HepG2 (cell line): ENCODE data around the gene PPP1R15B. TPM values are rescaled to one million over a fixed set of nuclear protein-coding genes. Genes with fewer than 3 reads are reported as not detected.
A peak's percentile ranks its signal among the peaks of the same experiment; 100 is the strongest.

Experiments
- ARID3A ChIP-seq: IDR thresholded peaks from 2 replicates; pipeline ENCODE4 v1.6.1; 2012; ENCODE audit warnings: low read depth, low read length, improper control_type of control experiment
- EEA1 ChIP-seq: sonication (generic); formaldehyde crosslinking; IDR thresholded peaks from 2 replicates; pipeline ENCODE4 v1.5.1; 2020; ENCODE audit warnings: mild to moderate bottlenecking, missing genetic modification reagents, borderline replicate concordance
- GMEB2 ChIP-seq: IDR thresholded peaks from 2 replicates; pipeline ENCODE4 v1.6.1; 2016; ENCODE audit warnings: missing biosample characterization, missing genetic modification reagents, low read depth
- KLF16 ChIP-seq, 2 experiments: sonication (generic) in 1 of 2; formaldehyde crosslinking in 1 of 2; IDR thresholded peaks; 2 replicates each; pipeline versions ENCODE4 v1.6.1 to v1.8.0; 2016 to 2023; ENCODE audit warnings: missing genetic modification reagents in 2 of 2, missing compliant biosample characterization in 1 of 2
- NR1H2 ChIP-seq: sonication (generic); formaldehyde crosslinking; IDR thresholded peaks from 2 replicates; pipeline ENCODE4 v1.8.1; 2022; ENCODE audit warnings: low read depth, missing genetic modification reagents, borderline replicate concordance
- NR2F6 ChIP-seq, 2 experiments: IDR thresholded peaks; 2 replicates each; pipeline ENCODE4 v1.6.1; 2016; ENCODE audit warnings: antibody characterized with exemption in 1 of 2, mild to moderate bottlenecking in 1 of 2
- PATZ1 ChIP-seq: sonication (generic); formaldehyde crosslinking; IDR thresholded peaks from 2 replicates; pipeline ENCODE4 v1.4.0; 2020; ENCODE audit warnings: missing genetic modification reagents
- RERE ChIP-seq: IDR thresholded peaks from 2 replicates; pipeline ENCODE4 v1.6.1; 2016; ENCODE audit warnings: low read depth, missing genetic modification reagents, missing compliant biosample characterization
- RNF219 ChIP-seq: sonication (generic); formaldehyde crosslinking; IDR thresholded peaks from 2 replicates; pipeline ENCODE4 v1.5.0; 2020; ENCODE audit warnings: mild to moderate bottlenecking, missing genetic modification reagents
- SALL1 ChIP-seq: sonication (generic); formaldehyde crosslinking; IDR thresholded peaks from 2 replicates; pipeline ENCODE4 v1.8.0; 2022; ENCODE audit warnings: mild to moderate bottlenecking, missing genetic modification reagents
- SAP130 ChIP-seq: IDR thresholded peaks from 2 replicates; pipeline ENCODE4 v1.6.1; 2016; ENCODE audit warnings: low read depth
- ZBTB43 ChIP-seq: sonication (generic); formaldehyde crosslinking; conservative IDR thresholded peaks from 2 replicates; pipeline ENCODE4 v1.4.0; 2020; ENCODE audit warnings: missing genetic modification reagents
- ZFAT ChIP-seq: sonication (generic); formaldehyde crosslinking; conservative IDR thresholded peaks from 2 replicates; pipeline ENCODE4 v1.8.1; 2023; ENCODE audit warnings: missing genetic modification reagents, inconsistent platforms
- polyA plus RNA-seq, 8 experiments: library from polyadenylated mRNA; depleted of rRNA in 3 of 8; stranded (reverse) in 7 of 8; unstranded in 1 of 8; fragments of >200 nt; fragmentation: Illumina TruSeq in 4 of 8; extraction: Trizol in 4 of 8; gene quantifications; 2 replicates each; pipeline versions ENCODE4 v1.2.1 to v1.2.3, GENCODE V29; 2011 to 2016; ENCODE audit warnings: low read depth in 4 of 8, missing spikeins in 1 of 8, mixed read lengths in 1 of 8; ENCODE audit not compliant: insufficient read depth in 1 of 8
- total RNA-seq, 5 experiments: library from RNA; depleted of rRNA; stranded (reverse); fragments of >200 nt; fragmentation: Illumina TruSeq; extraction: Trizol; gene quantifications; 2 replicates each; pipeline ENCODE4 v1.2.3, GENCODE V29; 2016; ENCODE audit warnings: low read depth in 1 of 5

Gene PPP1R15B
- total and polyA plus RNA-seq, 2 of the 13 experiments (the other 11 are each of a cell fraction or from before 2014, with no cell fraction given): 13.4 to 23.8 TPM

GRCh38 chr1:204363335-204364114, 48.1 kb downstream of the PPP1R15B start (continued):
- TF ChIP-seq ARID3A (no peak), NR1H2 (CRISPR knock-in tag) (no peak), ZBTB43 (CRISPR knock-in tag) (no peak), RNF219 (CRISPR knock-in tag) (no peak), RERE (no peak), SAP130 (CRISPR knock-in tag) (peak; percentile 30; the same call in 1 of the 2 replicates), NR2F6 (IDR thresholded peaks at IDR 0.05) (no peak), NR2F6 (CRISPR knock-in tag; IDR thresholded peaks at IDR 0.05) (no peak), PATZ1 (CRISPR knock-in tag) (peak; percentile 64), KLF16 (CRISPR knock-in tag; IDR thresholded peaks at IDR 0.05) (0 out of 4 replicates have a peak, but pooled peaks of 1 of the 2 experiments have one; percentile 22), GMEB2 (CRISPR knock-in tag) (no peak), SALL1 (peak; percentile 41), ZFAT (CRISPR knock-in tag) (no peak), EEA1 (CRISPR knock-in tag) (0 out of 2 replicates have a peak, but pooled peaks have one; percentile 25)
